ENCODE results near the gene NTRK3.

The NTRK3 gene

GRCh38 chr15:88067331-88067685, 189.2 kb downstream of the NTRK3 start:
- DNase-seq (ENCODE audit: low spot score) (no peak), ATAC-seq (ENCODE audit: low read depth) (no peak)
- TF ChIP-seq CTCF (IDR thresholded peaks at IDR 0.05; ENCODE audit: poor library complexity, severe bottlenecking), result no peak
- H3K4me3 ChIP-seq (ENCODE audit: severe bottlenecking), result no peak overlapping the region
- H3K9me3 ChIP-seq (ENCODE audit: severe bottlenecking), result no peaks in the 10 kb centered on the region
- no peaks in the 10 kb centered on the region for H3K27me3 ChIP-seq (ENCODE audit: insufficient read depth, poor library complexity, severe bottlenecking)
- H3K4me1 ChIP-seq (ENCODE audit: insufficient read depth, poor library complexity, severe bottlenecking), result no peaks in the 10 kb centered on the region
- no peak overlapping the region for H3K27ac ChIP-seq (ENCODE audit: poor library complexity, severe bottlenecking)
- no peaks in the 10 kb centered on the region for H3K36me3 ChIP-seq (ENCODE audit: low read depth)

GRCh38 chr15:88066636-88067330, 189.8 kb downstream of the NTRK3 start:
- no peak for DNase-seq (ENCODE audit: low spot score)
- Histone ChIP-seq H3K4me3 (ENCODE audit: severe bottlenecking) (no peak overlapping the region), H3K27me3 (ENCODE audit: insufficient read depth, poor library complexity, severe bottlenecking) (no peaks in the 10 kb centered on the region), H3K27ac (ENCODE audit: poor library complexity, severe bottlenecking) (no peak overlapping the region), H3K4me1 (ENCODE audit: insufficient read depth, poor library complexity, severe bottlenecking) (no peaks in the 10 kb centered on the region), H3K9me3 (ENCODE audit: severe bottlenecking) (no peaks in the 10 kb centered on the region), H3K36me3 (ENCODE audit: low read depth) (no peaks in the 10 kb centered on the region)
- 0 out of 3 replicates have a peak, but pooled peaks have one; percentile 27 for ATAC-seq (ENCODE audit: low read depth)
- no peak for TF ChIP-seq CTCF (IDR thresholded peaks at IDR 0.05; ENCODE audit: poor library complexity, severe bottlenecking)

- Histone ChIP-seq H3K36me3 (ENCODE audit: low read depth) (no peaks in the 10 kb centered on the region), H3K4me1 (ENCODE audit: insufficient read depth, poor library complexity, severe bottlenecking) (no peaks in the 10 kb centered on the region), H3K27ac (ENCODE audit: poor library complexity, severe bottlenecking) (no peak overlapping the region), H3K27me3 (ENCODE audit: insufficient read depth, poor library complexity, severe bottlenecking) (no peaks in the 10 kb centered on the region), H3K9me3 (ENCODE audit: severe bottlenecking) (no peaks in the 10 kb centered on the region), H3K4me3 (ENCODE audit: severe bottlenecking) (no peak overlapping the region)
- DNase-seq (ENCODE audit: low spot score) (no peak), ATAC-seq (ENCODE audit: low read depth) (no peak; the same call in 2 of the 3 replicates)
- no peak for TF ChIP-seq CTCF (IDR thresholded peaks at IDR 0.05; ENCODE audit: poor library complexity, severe bottlenecking)
Measured at GRCh38 chr15:88061452-88061851, 195.1 kb downstream of the NTRK3 start.

GRCh38 chr15:88060383-88060782, 196.2 kb downstream of the NTRK3 start:
- no peak for ATAC-seq (ENCODE audit: low read depth)
- H3K9me3 ChIP-seq (ENCODE audit: severe bottlenecking), result no peaks in the 10 kb centered on the region

More at GRCh38 chr15:88060383-88060782, 196.2 kb downstream of the NTRK3 start:
- no peak for TF ChIP-seq CTCF (IDR thresholded peaks at IDR 0.05; ENCODE audit: poor library complexity, severe bottlenecking)
- Histone ChIP-seq H3K27me3 (ENCODE audit: insufficient read depth, poor library complexity, severe bottlenecking) (no peaks in the 10 kb centered on the region), H3K4me3 (ENCODE audit: severe bottlenecking) (no peak overlapping the region), H3K4me1 (ENCODE audit: insufficient read depth, poor library complexity, severe bottlenecking) (no peaks in the 10 kb centered on the region), H3K27ac (ENCODE audit: poor library complexity, severe bottlenecking) (no peak overlapping the region), H3K36me3 (ENCODE audit: low read depth) (no peaks in the 10 kb centered on the region)
- DNase-seq (ENCODE audit: low spot score), result no peak

Measured in RWPE2 (cell line).